Stimulated activated CD4-positive, alpha-beta T cell treated with anti-CD3 and anti-CD28 coated beads, Interleukin-2, amount 100 ng/mL, for 4 hours (primary cell): ENCODE results near the gene TMEM256.

Source experiments
- DNase-seq: peaks from one replicate; pipeline ENCODE4 v3.0.0-alpha.2; 2020; ENCODE audit warnings: low read depth

TMEM256 gene

DNA sequence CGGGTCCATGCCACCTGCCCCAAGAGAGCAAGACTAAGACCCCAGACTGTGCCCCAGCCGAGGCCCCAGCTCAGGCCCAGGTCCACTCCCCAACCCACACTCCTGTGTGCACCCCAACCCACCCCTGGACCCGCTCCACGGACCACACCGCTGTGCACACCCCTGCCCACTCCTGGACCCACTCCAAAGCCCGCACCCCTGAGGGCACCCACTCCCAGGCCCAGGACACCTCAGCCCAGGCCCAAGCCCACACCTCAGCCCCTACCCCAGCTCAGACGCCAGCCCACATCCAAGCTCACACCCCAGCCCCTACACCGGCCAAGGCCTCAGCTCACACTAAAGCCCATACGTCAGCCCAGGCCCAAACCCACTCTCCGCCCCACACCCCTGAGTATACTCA is 25.8 kb upstream of the TMEM256 start:
- no peak for DNase-seq

DNA sequence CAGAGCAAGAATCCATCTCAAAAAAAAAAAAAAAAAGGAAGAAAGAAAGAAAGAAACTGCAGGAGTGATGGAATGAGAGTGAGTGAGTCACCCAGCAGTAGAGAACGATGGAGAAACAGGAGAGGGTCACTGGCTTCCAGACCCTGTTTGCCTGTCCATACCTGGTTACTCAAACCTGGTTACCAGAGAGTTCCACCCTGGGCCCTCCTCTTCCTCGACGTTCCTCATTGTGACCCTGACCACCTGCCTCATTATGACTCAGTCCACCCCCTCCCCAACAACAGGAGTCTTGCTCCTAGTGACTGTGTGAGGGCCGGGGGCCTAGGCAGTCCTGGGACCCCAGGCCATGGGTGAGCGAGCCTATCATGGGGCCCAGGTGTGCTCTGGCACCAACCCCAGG is 24.7 kb upstream of the TMEM256 start, which contains the start of gene SPEM3:
Gene SPEM3 (plus strand): TSS at position 301 of the 400 bp plus-strand sequence. CDS start 46 bp downstream, at position 347.
- DNase-seq = no peak

DNA sequence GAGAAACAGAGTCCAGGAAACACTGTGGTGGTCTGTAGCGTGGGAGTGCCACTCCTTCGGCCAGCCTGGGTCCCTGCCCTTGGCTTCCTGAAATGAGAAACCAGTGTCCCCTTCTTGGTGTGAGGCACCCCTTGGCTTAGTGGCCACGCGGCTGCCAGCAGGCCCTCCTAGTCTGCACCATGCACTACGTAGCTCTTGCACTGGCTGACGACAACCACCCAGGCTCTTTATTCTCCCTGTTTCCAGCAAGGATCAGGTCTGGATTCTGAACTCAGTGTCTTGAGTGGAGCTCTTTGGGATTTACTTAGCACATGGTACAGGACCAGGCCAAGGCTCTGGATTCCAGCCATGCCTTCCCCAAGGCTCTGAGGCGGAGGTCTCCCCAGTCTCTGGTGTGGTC is 23.7 kb upstream of the TMEM256 start:
- no peak for DNase-seq

DNA sequence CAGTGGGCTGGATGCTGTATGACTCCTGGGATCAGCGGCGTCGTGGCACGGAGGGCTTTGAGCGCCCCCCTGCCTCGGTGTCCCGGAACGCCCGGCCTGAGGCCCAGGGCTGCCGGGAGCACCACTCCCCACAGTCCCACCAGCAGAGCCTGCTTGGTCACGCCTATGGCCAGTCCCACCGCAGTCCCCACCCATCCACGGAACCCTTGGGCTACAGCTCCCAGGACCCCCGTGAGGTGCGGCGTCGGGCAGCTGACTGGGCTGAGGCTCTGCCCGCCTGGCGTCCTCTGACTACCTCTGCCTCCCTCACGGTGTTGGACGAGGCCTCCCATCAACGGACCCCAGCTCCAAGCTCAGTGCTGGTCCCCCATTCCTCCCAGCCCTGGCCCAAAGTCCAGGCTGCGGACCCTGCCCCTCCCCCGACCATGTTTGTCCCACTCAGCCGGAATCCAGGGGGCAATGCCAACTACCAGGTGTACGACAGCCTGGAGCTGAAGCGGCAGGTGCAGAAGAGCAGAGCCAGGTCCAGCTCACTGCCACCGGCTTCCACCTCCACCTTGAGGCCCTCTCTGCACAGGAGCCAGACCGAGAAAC is 23.1 kb upstream of the TMEM256 start:
- DNase-seq = no peak

DNA sequence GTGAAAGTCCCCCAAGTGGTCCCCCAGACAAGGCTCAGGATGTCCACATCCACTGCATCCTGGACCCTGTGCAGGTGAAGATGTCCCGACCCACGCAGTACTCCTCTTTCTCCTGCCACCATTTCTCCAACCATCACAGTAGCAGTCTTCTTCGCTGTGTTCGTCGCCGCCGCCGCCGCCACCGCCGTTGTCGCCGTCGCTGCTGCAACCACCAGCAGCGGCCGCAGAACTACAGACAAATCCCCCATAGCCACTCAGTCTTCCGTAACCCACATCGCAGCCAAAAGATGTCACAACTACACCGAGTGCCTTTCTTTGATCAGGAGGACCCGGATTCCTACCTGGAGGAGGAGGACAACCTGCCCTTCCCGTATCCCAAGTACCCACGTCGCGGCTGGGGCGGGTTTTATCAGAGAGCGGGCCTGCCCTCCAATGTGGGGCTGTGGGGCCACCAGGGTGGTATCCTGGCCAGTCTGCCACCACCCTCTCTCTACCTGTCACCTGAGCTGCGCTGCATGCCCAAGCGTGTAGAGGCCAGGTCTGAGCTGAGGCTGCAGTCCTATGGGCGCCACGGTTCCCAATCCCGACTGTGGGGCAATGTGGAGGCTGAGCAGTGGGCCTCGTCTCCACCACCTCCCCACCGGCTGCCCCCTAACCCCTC is 22.4 kb upstream of the TMEM256 start:
- DNase-seq = no peak

DNA sequence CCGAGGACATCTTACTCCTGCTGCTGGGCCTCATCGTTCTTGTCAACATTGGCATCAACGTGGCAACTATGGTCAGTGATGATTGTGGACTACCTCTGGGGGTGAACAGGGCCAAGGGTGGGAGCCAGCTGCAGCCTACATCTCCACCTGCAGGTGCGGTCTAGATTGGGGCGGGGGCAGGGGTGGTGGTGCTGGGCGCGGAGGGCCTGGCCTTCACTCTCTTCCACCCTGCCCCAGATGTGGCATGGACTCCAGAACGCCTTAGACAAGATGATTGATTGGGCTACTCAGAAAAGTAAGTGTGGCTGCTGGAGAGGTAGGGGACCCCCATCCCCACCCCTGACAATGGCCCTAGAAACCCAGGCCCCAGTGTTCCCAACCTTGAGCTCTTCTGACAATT is 21.9 kb upstream of the TMEM256 start:
- no peak for DNase-seq

DNA sequence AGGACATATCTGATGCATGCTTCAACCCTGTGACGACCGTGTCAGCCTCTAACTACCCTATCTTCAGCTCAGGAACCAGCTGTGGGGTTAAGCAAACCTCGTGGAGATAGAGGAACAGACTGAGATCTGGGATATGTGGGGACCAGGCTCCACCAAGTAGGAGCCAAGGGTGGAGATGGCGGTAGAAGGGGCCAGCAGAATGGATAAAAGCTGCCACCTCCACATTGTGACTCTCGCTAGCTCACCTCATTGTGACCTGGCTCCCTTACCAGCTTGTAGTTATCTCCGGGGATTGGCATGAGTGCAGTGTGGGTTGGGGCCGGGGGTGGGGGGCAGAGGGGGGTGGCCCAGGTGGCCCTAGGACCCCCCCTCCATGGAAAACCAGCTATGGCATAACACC is 21.4 kb upstream of the TMEM256 start, which contains the start of gene SPEM2:
Gene SPEM2 (plus strand): TSS at position 301 of the 400 bp plus-strand sequence. CDS start 73 bp downstream, at position 374.
- DNase-seq = no peak

DNA sequence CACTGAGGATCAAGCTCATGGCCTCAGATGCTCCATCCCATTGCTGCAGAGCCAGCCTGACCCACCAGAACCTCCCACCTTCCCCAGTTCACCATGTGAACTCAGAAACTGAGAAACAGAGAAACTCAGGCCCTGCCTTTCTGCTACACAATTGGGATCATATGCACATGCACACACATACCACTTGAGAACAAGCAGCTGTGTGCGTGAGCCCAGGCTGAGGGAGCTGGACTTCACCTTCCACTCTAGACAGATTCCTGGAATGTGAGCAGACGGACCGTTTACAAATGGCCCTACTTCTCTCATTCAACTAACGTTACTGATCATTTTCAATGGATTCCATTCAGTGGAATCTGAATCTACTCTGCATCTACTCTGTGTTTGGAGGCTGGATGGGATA is 19.8 kb upstream of the TMEM256 start:
- DNase-seq = no peak

DNA sequence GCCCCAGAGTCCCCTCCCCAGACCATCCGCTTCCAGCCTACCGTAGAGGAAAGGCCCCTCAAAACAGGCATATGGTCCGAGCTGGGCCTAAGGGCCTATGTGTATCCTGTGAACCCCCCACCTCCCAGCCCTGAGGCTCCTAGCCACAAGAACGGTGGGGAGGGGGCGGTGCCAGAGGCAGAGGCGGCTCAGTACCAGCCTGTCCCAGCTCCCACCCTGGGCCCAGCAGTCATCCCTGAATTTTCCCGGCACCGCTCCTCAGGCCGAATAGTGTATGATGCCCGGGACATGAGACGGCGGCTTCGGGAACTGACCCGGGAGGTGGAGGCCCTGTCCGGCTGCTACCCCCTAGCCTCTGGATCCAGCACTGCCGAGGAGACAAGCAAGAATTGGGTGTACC is 17.3 kb upstream of the TMEM256 start:
- no peak for DNase-seq

DNA sequence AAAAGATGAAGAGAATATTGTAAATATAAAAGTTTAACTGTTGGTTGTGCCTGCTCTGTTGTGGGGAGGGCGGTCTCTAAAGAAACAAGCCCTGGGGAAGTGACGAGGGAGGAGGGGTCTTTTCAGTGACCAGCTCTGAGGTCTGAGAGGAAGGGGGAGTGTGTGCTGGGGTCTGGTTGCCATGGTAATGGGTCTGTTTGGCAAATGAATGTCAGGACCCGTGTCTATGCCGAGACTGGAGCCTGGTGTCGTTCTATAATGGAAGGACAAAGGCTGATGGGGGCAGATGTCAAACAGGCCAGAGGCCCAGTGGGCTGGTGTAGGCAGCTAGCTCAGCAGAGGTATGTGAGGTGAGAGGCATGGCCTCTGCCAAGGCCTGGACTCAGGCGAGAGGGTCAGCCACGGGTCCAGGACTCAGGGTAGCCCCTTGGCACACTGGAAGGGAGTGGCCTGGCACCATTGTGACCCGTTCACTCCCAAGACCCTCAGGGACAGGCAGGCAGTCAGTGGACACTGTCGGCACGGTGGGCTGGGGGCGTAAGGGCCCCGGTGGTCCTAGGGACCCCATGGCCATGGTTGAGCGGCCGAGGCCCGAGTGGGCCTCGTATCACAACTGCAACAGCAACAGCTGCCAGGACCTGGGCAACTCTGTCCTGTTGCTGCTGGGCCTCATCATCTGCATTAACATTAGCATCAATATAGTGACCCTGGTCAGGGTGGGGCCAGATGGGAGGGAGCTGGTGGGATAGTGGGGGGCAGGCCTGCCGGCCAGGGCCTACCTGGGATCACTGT is 16.1 kb upstream of the TMEM256 start, which contains the start of gene SPEM1:
Gene SPEM1 (plus strand): TSS at position 506 of the 792 bp plus-strand sequence. CDS start 61 bp downstream, at position 567.
- no peak for DNase-seq

DNA sequence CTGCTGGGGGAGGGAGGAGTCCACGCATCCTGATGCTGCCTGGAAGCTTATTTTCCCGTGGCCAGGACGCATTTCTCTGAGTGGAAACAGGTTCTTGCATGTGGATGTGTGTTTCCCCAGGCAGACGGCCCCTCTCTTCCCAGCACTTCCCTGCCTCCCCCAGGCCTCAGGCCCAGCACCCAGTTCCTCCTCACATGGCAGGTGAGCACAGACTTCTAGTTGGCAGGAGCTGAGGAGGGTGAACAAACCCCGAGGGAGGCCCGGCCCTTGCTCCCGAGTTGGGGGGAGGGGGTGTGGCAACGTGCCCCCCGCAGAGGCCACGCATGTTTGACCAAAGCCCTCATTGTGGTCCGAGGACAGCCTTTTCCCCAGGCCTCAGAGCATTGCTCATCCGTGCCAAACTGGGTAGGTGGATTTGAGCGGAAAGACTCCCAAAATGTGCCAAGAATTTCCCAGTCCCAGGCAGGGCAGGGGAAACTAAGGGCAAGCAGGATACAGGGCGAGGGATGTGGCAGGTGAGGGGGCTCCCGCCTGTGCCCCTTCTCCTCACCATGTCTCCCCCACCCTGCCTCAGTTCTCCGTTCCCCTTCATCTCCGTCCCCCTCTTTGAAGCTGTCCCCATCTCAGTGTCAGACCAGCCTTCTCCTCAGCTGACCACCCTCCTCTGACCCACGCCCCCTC is 14.7 kb upstream of the TMEM256 start:
- no peak for DNase-seq

DNA sequence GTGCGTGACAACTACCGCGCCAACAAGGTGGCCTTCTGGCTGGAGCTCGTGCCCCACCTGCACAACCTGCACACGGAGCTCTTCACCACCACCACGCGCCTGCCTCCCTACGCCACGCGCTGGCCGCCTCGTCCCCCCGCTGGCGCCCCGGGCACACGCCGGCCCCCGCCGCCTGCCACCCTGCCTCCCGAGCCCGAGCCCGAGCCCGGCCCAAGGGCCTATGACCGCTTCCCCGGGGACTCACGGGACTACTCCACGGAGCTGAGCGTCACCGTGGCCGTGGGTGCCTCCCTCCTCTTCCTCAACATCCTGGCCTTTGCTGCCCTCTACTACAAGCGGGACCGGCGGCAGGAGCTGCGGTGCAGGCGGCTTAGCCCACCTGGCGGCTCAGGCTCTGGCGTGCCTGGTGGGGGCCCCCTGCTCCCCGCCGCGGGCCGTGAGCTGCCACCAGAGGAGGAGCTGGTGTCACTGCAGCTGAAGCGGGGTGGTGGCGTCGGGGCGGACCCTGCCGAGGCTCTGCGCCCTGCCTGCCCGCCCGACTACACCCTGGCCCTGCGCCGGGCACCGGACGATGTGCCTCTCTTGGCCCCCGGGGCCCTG is 13.3 kb upstream of the TMEM256 start:
- DNase-seq = no peak

DNA sequence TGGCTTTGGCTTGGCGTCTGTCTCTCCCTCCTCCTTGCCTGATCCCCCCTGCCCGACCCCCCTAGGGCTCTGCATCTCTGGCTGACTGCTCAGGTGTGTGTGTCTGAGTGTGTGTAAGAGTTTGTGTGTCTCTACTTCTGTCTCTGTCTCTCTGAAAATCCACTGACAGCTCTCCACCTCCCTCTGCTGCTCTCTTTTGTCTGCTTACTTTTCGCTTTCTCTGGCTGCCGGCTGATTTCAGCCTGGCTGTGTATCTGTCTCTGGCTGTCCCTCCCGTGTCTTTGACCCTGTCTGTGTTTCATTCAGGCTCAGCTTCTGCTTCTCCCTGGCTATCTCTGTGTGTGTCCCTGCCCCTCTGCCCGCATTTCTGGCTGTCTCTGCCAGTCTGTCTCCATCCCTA is 12.4 kb upstream of the TMEM256 start:
- no peak for DNase-seq

DNA sequence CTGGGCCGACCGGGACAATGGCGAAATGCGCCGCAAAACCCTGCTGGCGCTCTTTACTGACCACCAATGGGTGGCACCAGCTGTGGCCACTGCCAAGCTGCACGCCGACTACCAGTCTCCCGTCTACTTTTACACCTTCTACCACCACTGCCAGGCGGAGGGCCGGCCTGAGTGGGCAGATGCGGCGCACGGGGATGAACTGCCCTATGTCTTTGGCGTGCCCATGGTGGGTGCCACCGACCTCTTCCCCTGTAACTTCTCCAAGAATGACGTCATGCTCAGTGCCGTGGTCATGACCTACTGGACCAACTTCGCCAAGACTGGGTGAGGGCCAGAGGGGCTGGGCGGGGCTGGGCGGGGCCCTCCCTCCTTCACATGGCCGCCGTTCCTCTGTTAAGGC is 11.9 kb upstream of the TMEM256 start:
- no peak for DNase-seq

DNA sequence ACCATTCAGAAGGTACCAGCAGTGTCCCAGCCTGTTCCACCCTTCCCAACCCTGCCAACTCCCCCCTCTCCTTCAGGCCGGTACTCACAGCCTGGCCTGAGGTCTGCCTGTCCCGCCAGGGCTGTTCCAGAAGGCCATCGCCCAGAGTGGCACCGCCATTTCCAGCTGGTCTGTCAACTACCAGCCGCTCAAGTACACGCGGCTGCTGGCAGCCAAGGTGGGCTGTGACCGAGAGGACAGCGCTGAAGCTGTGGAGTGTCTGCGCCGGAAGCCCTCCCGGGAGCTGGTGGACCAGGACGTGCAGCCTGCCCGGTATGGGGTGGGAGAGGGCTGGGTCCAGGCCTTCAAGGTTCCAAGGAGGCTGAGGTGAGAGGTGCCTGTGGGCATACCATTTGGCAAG is 10.9 kb upstream of the TMEM256 start:
- DNase-seq = no peak

DNA sequence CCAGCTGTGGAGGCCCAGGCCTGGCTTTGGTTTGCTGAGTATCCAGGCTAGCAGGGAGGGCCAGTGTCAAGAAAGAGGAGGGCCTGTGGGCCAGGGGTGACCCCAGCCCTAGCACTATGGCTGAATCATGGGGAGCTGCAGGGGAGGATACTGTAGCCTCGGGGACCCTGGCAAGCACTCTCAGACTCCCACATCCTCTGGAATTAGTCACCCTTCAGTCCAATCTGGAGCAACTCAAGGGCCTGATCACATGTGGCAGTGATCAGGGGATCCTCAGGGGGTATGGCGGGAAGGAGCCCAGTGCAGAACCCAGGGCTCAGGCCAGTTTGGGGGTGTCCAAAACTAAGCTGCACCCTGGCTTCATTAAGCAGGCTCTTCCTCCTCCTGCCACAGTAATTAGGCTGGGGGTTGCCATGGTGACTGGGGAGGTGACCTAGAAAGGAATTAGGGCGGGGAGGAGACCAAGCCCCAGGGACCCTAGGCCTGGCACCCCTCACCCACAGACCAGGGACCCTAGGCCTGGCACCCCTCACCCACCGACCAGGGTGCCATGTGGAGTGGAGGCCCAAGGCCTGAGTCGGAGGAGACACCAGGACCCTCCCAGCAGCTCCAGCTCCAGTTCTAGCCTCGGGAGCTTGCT is 9.6 kb upstream of the TMEM256 start:
- DNase-seq = no peak

DNA sequence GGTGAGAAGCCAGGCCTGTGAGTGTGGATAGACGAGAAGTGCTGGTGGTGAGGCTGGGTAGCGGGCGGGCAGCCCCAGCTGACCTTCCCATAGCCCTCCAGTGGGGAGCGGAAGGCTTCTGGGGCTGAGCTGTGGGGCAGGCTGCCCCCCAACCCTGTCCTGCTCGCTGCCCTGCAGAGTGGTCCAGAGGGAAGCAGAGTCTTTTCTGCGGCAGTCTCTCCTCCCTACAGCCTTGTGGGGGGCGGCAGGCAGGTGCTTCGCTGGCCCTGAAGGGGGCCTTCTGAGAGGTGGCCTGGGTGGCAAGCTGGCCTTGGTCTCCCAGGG is 7.5 kb upstream of the TMEM256 start:
- DNase-seq = no peak

DNA sequence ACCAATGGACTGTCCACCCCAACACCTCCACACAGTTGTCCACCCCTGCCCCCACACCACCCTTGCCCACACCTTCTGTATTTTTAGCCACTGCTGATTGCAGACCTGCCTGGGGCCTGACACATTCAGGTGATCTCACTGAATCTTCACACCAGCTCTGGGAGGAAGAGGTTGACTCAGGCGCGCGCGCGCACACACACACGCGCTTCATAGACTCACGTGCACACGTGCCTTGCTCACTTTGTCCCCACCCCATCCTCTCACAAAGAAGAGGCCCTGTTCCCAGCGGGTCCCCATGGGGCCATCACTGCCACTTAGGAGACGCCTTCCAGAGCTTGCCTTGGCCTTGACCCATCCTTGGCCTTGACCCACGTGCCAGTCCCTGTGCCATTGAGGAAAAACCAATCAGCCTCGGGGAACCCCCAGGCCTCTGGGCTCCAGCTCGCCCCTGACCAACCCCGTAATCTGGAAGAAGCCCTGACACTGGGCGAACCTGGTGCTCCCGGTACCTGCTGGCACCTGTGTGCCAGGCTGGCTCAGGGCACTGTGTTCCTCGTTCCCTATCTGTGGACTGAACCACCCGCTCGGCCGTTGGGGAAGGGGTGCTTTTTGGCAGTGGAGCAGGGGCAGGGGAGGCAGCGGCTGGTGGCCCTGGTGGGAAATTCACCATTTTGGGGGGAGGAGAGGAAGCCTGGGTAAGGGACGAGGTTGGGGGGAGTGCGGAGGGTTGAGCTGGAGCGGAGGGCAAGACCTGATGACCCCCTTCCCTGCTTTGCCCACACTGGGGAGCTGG is 6.9 kb upstream of the TMEM256 start:
- no peak for DNase-seq

DNA sequence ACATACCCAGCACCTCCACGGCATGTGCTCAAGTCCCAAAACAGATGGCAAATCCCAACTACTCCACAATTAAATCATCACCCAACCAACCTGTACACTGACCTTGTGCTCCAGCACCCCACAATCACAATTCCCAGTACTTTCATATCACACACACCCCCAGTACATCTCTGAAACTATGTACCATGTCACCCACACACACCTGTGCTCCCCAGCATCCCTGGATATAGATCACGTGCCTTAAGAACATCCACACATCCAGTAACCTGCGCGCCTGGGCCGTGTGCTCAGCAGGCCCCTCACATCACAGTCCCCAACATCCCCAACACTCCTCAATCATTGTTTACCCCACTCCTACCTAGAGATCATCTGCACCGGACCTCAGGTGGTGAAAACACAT is 5.8 kb upstream of the TMEM256 start:
- no peak for DNase-seq

DNA sequence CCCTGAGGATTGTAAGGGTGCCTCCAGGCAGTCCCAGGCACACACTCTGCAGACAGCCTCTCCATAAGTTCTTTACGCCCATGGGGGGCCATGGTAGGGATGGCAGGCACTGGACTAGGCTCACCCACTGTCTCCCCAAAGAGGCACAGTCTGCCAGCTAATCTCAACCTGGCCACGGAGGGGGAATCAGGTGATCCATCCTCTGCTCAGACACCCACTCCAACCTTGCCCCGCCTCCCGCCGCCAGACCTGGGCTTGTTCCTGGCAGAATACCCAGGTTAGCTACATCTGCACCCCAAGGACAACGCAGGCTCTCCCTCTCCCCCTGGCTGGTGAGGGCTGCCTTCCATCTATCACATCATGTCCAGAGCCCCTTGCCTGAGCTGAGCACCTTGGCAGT is 5.0 kb upstream of the TMEM256 start:
- no peak for DNase-seq

DNA sequence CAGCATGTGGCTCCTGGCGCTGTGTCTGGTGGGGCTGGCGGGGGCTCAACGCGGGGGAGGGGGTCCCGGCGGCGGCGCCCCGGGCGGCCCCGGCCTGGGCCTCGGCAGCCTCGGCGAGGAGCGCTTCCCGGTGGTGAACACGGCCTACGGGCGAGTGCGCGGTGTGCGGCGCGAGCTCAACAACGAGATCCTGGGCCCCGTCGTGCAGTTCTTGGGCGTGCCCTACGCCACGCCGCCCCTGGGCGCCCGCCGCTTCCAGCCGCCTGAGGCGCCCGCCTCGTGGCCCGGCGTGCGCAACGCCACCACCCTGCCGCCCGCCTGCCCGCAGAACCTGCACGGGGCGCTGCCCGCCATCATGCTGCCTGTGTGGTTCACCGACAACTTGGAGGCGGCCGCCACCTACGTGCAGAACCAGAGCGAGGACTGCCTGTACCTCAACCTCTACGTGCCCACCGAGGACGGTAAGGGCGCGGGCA is 4.4 kb upstream of the TMEM256 start:
- DNase-seq = no peak
